ENCODE results near the gene MUC12.
"Not testable (repeated sequence)": the region's sequence is repeated elsewhere in the genome, so short reads cannot be mapped to it uniquely, and the experiment has no call there.

GRCh38 chr7:100919779-100920437, 49.5 kb upstream of the MUC12 start:
- TF ChIP-seq CTCF (IDR thresholded peaks at IDR 0.05; ENCODE audit: insufficient read depth, low read depth, low read length); EZH2 (IDR thresholded peaks at IDR 0.05; ENCODE audit: insufficient read depth, low read length): not testable (repeated sequence)

All from astrocyte (in vitro differentiated cells and primary cell).